HCT116 (cell line): ENCODE measurements around the gene SUPT4H1. TPM values are rescaled to one million over a fixed set of nuclear protein-coding genes. Genes with fewer than 3 reads are reported as not detected.

ENCODE experiments used
- ATAC-seq: fragments of 200-7000 bp; cut with Tn5 transposase; 2 replicates; pipeline ENCODE4 v1.9.1; 2020; ENCODE audit warnings: mild to moderate bottlenecking, moderate library complexity
- BruUV-seq: library from RNA; stranded (reverse); fragments of 400-500 nt; replicated peaks from 2 replicates; lab custom pipeline; 2021; lab: Mats Ljungman, UMichigan
- CTCF ChIA-PET: fragments of 300-600 bp; sonication (Branson Sonifier 250); formaldehyde crosslinking; loops from one replicate; lab custom pipeline; 2021; ENCODE audit warnings: antibody characterized with exemption; lab: Charles Lee
- POLR2A ChIA-PET: fragments of 300-600, 350-600 bp; sonication (Branson Sonifier 250); formaldehyde crosslinking; loops from one replicate; lab custom pipeline; 2021; ENCODE audit warnings: antibody characterized with exemption; lab: Charles Lee
- RAD21 ChIA-PET, 2 experiments: fragments of 300-600 bp; sonication (Branson Sonifier 250); formaldehyde crosslinking; loops; one replicate each; lab custom pipeline; 2023; ENCODE audit warnings: low total read pairs in 2 of 2; ENCODE audit not compliant: uncharacterized antibody in 2 of 2, unreplicated experiment in 2 of 2, low non-redundant PET in 1 of 2; lab: Charles Lee
- DNase-seq: peaks from one replicate; pipeline ENCODE4 v3.0.0-alpha.2; 2010; ENCODE audit warnings: low read depth, low spot score
- H2AFZ ChIP-seq: fragments of 200-600 bp; shearing (Covaris generic), sonication (generic); 2 replicates; pipeline ENCODE4 v1.6.1; 2017; ENCODE audit warnings: low read depth, mixed run types, mixed read lengths, antibody characterized with exemption, low read length; ENCODE audit not compliant: poor library complexity, severe bottlenecking
- H3K27ac ChIP-seq: 2 replicates; pipeline ENCODE4 v1.5.1; 2012; ENCODE audit warnings: low read depth, low read length
- H3K27me3 ChIP-seq: fragments of 200-600 bp; sonication (generic); 2 replicates; pipeline ENCODE4 v1.6.1; 2016; ENCODE audit warnings: mixed run types, low read length, mixed read lengths; ENCODE audit not compliant: insufficient read depth
- H3K36me3 ChIP-seq, 2 experiments: fragments of 200-500 bp in 1 of 2; fragments of 200-600 bp in 1 of 2; sonication (Bioruptor generic) in 1 of 2; sonication (generic) in 1 of 2; 2 replicates each; pipeline versions ENCODE4 v1.5.1 to v1.6.1; 2014 to 2016; ENCODE audit warnings: low read length in 2 of 2, inconsistent platforms in 1 of 2, mixed read lengths in 1 of 2, mixed run types in 1 of 2; ENCODE audit not compliant: insufficient read depth in 2 of 2, control insufficient read depth in 1 of 2
- H3K4me1 ChIP-seq, 2 experiments: fragments of 200-600 bp in 1 of 2; sonication (generic) in 1 of 2; 2 replicates each; pipeline versions ENCODE4 v1.5.1 to v1.6.1; 2012 to 2017; ENCODE audit warnings: low read length in 2 of 2, inconsistent platforms in 1 of 2, mild to moderate bottlenecking in 1 of 2, mixed read lengths in 1 of 2, mixed run types in 1 of 2, moderate library complexity in 1 of 2; ENCODE audit not compliant: insufficient read depth in 2 of 2, control insufficient read depth in 1 of 2
- H3K4me2 ChIP-seq: fragments of 200-600 bp; sonication (generic); 2 replicates; pipeline ENCODE4 v1.6.1; 2017; ENCODE audit warnings: mixed run types, low read length, mixed read lengths
- H3K4me3 ChIP-seq, 2 experiments: fragments of 200-600 bp in 1 of 2; sonication (generic) in 1 of 2; replicated peaks in 1 of 2; 2 replicates each; pipeline ENCODE4 v1.5.1; 2011 to 2016; ENCODE audit warnings: low read length in 2 of 2, control low read depth in 1 of 2, low read depth in 1 of 2, mild to moderate bottlenecking in 1 of 2, mixed read lengths in 1 of 2, mixed run types in 1 of 2
- H3K79me2 ChIP-seq: fragments of 200-600 bp; sonication (generic); 2 replicates; pipeline ENCODE4 v1.6.1; 2017; ENCODE audit warnings: mild to moderate bottlenecking, mixed run types, low read length, moderate library complexity, mixed read lengths; ENCODE audit not compliant: insufficient read depth
- H3K9ac ChIP-seq: fragments of 200-600 bp; sonication (generic); 2 replicates; pipeline ENCODE4 v1.6.1; 2016; ENCODE audit warnings: low read length, mixed read lengths
- H3K9me2 ChIP-seq: fragments of 200-600 bp; sonication (generic), shearing (Covaris generic); 2 replicates; pipeline ENCODE4 v1.6.1; 2017; ENCODE audit warnings: mixed run types, mild to moderate bottlenecking, moderate library complexity; ENCODE audit not compliant: insufficient read depth
- H3K9me3 ChIP-seq, 2 experiments: fragments of 200-500 bp in 1 of 2; fragments of 200-600 bp in 1 of 2; sonication (Bioruptor generic) in 1 of 2; sonication (generic) in 1 of 2; 2 replicates each; pipeline ENCODE4 v1.6.1; 2014 to 2017; ENCODE audit warnings: low read length in 2 of 2, mixed read lengths in 2 of 2, inconsistent platforms in 1 of 2, low read depth in 1 of 2, mild to moderate bottlenecking in 1 of 2, mixed run types in 1 of 2, moderate library complexity in 1 of 2; ENCODE audit not compliant: control insufficient read depth in 1 of 2, insufficient read depth in 1 of 2
- H4K20me1 ChIP-seq: fragments of 200-600 bp; sonication (generic), shearing (Covaris generic); 2 replicates; pipeline ENCODE4 v1.6.1; 2017; ENCODE audit warnings: mixed run types, mild to moderate bottlenecking, moderate library complexity; ENCODE audit not compliant: insufficient read depth
- ATF3 ChIP-seq: IDR thresholded peaks from 2 replicates; pipeline ENCODE4 v1.6.1; 2012
- CBX3 ChIP-seq: IDR thresholded peaks from 2 replicates; pipeline ENCODE4 v1.6.1; 2012; ENCODE audit warnings: low read depth
- EGR1 ChIP-seq: IDR thresholded peaks from 2 replicates; pipeline ENCODE4 v1.6.1; 2012; ENCODE audit warnings: low read depth
- EZH2 ChIP-seq: fragments of 200-600 bp; sonication (generic); IDR thresholded peaks from 2 replicates; pipeline ENCODE4 v1.6.1; 2017; ENCODE audit warnings: antibody characterized with exemption, mixed run types
- EZH2phosphoT487 ChIP-seq: fragments of 200-600 bp; IDR thresholded peaks from 2 replicates; pipeline ENCODE4 v1.6.1; 2018; ENCODE audit warnings: antibody characterized with exemption, borderline replicate concordance
- MAX ChIP-seq: IDR thresholded peaks from 2 replicates; pipeline ENCODE4 v1.6.1; 2012
- POLR2AphosphoS5 ChIP-seq: IDR thresholded peaks from 2 replicates; pipeline ENCODE4 v1.6.1; 2011; ENCODE audit warnings: mild to moderate bottlenecking, low read depth, low read length, moderate library complexity
- SIN3A ChIP-seq: IDR thresholded peaks from 2 replicates; pipeline ENCODE4 v1.6.1; 2012; ENCODE audit warnings: low read depth
- SRF ChIP-seq: IDR thresholded peaks from 2 replicates; pipeline ENCODE4 v1.6.1; 2012; ENCODE audit warnings: low read depth
- TCF7L2 ChIP-seq: IDR thresholded peaks from 2 replicates; pipeline ENCODE4 v1.7.0; 2011; ENCODE audit warnings: borderline replicate concordance, inconsistent platforms; ENCODE audit not compliant: insufficient read depth, insufficient read length; ENCODE audit errors: extremely low read depth
- ZFX ChIP-seq: fragments of 450-650 bp; IDR thresholded peaks from 2 replicates; pipeline ENCODE4 v1.6.1; 2017
- ZNF274 ChIP-seq: fragments of 200-500 bp; sonication (Bioruptor generic); IDR thresholded peaks from 2 replicates; pipeline ENCODE4 v1.6.1; 2014; ENCODE audit warnings: mild to moderate bottlenecking, low read depth, low read length, inconsistent platforms
- intact Hi-C: fragments of 100-400 bp; cut with micrococcal nuclease; formaldehyde crosslinking; loops from 2 replicates; pipeline ENCODE4 v1.10.0; 2022
- total RNA-seq: library from RNA; stranded (reverse); gene quantifications from one replicate; pipeline ENCODE4 v1.2.1, GENCODE V29; 2021; ENCODE audit not compliant: unreplicated experiment
- TF ChIP-seq, protein P1 (sequence below): IDR thresholded peaks from 2 replicates; pipeline ENCODE4 v1.6.1; 2011; ENCODE audit warnings: mild to moderate bottlenecking, low read length, moderate library complexity; ENCODE audit not compliant: insufficient replicate concordance; ENCODE audit errors: extremely low read depth

The SUPT4H1 gene
- total RNA-seq, 1 experiment from 2014 or later: 118 TPM

DNA sequence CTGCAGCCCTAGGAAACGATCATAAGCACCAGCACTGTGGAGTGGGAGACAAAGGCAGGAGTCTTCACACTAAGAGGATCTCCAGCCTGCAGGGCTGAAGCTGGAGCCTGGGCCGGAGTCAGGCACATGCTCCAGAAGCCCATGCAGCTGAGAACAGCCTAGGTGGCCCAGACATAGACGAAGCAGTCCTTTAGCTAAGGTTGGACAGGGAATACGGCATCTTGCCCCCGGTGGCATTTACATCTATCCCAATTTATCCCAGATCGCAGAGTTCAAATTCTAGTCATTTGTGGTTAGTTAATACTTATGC lies 37.3 kb downstream of the SUPT4H1 start:
- RAD21 ChIA-PET: no interaction called here
- Histone ChIP-seq H4K20me1 (no peaks in the 10 kb centered on the region), H2AFZ (no peak overlapping the region), H3K9me2 (no peaks in the 10 kb centered on the region), H3K9me3 (no peaks in the 10 kb centered on the region), H3K4me1 (peaks cover 8 to 13% of the 10 kb centered on the region in 2 experiments; a peak in 3 of 4 replicates), H3K4me3 (no peak overlapping the region), H3K9ac (no peak overlapping the region), H3K79me2 (no peaks in the 10 kb centered on the region), H3K27ac (no peak overlapping the region), H3K36me3 (no peaks in the 10 kb centered on the region), H3K27me3 (no peaks in the 10 kb centered on the region), H3K4me2 (no peak overlapping the region)
- intact Hi-C loops: loop anchor here (5.0 to 10.0 kb wide), 2 partner anchors 203 to 690 kb away; no protein-coding TSS in a partner anchor
- no TSS peak for BruUV-seq
- POLR2A ChIA-PET: interaction anchor here (0.5 kb wide), 1 partner anchor 135 kb away, joined by 3 read pairs; no protein-coding TSS in a partner anchor
- CTCF ChIA-PET: interaction anchor here (1.5 to 7.6 kb wide), 2 partner anchors 10 to 133 kb away, joined by 3 to 124 read pairs; no protein-coding TSS in a partner anchor
- ATAC-seq: no peak
- TF ChIP-seq TCF7L2: no peak
- DNase-seq: no peak

- ChIA-PET POLR2A (interaction anchor here (0.5 kb wide), 1 partner anchor 136 kb away, joined by 3 read pairs; no protein-coding TSS in a partner anchor), CTCF (interaction anchor here (1.5 to 7.6 kb wide), 2 partner anchors 9 to 134 kb away, joined by 3 to 124 read pairs; no protein-coding TSS in a partner anchor)
- intact Hi-C loops: loop anchor here (10.0 kb wide), 1 partner anchor 691 kb away; no protein-coding TSS in a partner anchor
Measured at GRCh38 chr17:58313815-58314705, 37.9 kb downstream of the SUPT4H1 start.

More at GRCh38 chr17:58313815-58314705, 37.9 kb downstream of the SUPT4H1 start:
- Histone ChIP-seq H3K27me3 (no peaks in the 10 kb centered on the region), H3K9me3 (no peaks in the 10 kb centered on the region), H3K4me1 (peaks cover 8 to 13% of the 10 kb centered on the region in 2 experiments; a peak in 3 of 4 replicates), H3K9me2 (no peaks in the 10 kb centered on the region), H3K79me2 (no peaks in the 10 kb centered on the region), H2AFZ (no peak overlapping the region), H4K20me1 (no peaks in the 10 kb centered on the region), H3K4me3 (no peak overlapping the region), H3K27ac (no peak overlapping the region), H3K4me2 (no peak overlapping the region), H3K36me3 (no peaks in the 10 kb centered on the region), H3K9ac (no peak overlapping the region)
- TF ChIP-seq ATF3: no peak
- no peak for TF ChIP-seq CBX3
- no peak for TF ChIP-seq SIN3A
- TF ChIP-seq SRF: no peak
- no peak for TF ChIP-seq EZH2
- no peak for TF ChIP-seq ZFX
- no peak for TF ChIP-seq TCF7L2
- TF ChIP-seq POLR2AphosphoS5: no peak
- TF ChIP-seq ZNF274: no peak
- TF ChIP-seq, protein P1, sequence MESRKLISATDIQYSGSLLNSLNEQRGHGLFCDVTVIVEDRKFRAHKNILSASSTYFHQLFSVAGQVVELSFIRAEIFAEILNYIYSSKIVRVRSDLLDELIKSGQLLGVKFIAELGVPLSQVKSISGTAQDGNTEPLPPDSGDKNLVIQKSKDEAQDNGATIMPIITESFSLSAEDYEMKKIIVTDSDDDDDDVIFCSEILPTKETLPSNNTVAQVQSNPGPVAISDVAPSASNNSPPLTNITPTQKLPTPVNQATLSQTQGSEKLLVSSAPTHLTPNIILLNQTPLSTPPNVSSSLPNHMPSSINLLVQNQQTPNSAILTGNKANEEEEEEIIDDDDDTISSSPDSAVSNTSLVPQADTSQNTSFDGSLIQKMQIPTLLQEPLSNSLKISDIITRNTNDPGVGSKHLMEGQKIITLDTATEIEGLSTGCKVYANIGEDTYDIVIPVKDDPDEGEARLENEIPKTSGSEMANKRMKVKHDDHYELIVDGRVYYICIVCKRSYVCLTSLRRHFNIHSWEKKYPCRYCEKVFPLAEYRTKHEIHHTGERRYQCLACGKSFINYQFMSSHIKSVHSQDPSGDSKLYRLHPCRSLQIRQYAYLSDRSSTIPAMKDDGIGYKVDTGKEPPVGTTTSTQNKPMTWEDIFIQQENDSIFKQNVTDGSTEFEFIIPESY: no peak
- TF ChIP-seq EGR1: no peak
- TF ChIP-seq EZH2phosphoT487: no peak
- TF ChIP-seq MAX: no peak
- RAD21 ChIA-PET: no interaction called here
- no peak for DNase-seq
- BruUV-seq: no TSS peak
- ATAC-seq: no peak
